Activated naive CD8-positive, alpha-beta T cell treated with anti-CD3 and anti-CD28 coated beads for 36 hours (primary cell): ENCODE measurements around the gene ADH1B. TPM values are rescaled to one million over a fixed set of nuclear protein-coding genes. Genes with fewer than 3 reads are reported as not detected.
"Not testable (repeated sequence)": the region's sequence is repeated elsewhere in the genome, so short reads cannot be mapped to it uniquely, and the experiment has no call there.

Experiments used
- DNase-seq: peaks from one replicate; pipeline ENCODE4 v3.0.0; 2021
- H3K27ac Mint-ChIP-seq: one replicate; pipeline ENCODE4 v1.8.0; 2022; ENCODE audit warnings: mild to moderate bottlenecking, moderate library complexity, mixed read lengths
- H3K27me3 Mint-ChIP-seq: one replicate; pipeline ENCODE4 v1.8.0; 2022; ENCODE audit warnings: mild to moderate bottlenecking, mixed read lengths
- H3K36me3 Mint-ChIP-seq: one replicate; pipeline ENCODE4 v1.8.0; 2021; ENCODE audit warnings: mild to moderate bottlenecking, mixed read lengths
- H3K4me1 Mint-ChIP-seq: one replicate; pipeline ENCODE4 v1.8.0; 2021; ENCODE audit warnings: mixed read lengths
- H3K4me3 Mint-ChIP-seq: one replicate; pipeline ENCODE4 v1.8.0; 2022; ENCODE audit warnings: mild to moderate bottlenecking, moderate library complexity, mixed read lengths
- H3K9me3 Mint-ChIP-seq: one replicate; pipeline ENCODE4 v1.8.0; 2022; ENCODE audit warnings: mixed read lengths
- total RNA-seq, 2 experiments: library from RNA; stranded (reverse); gene quantifications; one replicate each; pipeline ENCODE4 v1.2.3, GENCODE V29; 2021

The ADH1B gene
- total RNA-seq, 2 experiments from 2014 or later = not detected

DNA sequence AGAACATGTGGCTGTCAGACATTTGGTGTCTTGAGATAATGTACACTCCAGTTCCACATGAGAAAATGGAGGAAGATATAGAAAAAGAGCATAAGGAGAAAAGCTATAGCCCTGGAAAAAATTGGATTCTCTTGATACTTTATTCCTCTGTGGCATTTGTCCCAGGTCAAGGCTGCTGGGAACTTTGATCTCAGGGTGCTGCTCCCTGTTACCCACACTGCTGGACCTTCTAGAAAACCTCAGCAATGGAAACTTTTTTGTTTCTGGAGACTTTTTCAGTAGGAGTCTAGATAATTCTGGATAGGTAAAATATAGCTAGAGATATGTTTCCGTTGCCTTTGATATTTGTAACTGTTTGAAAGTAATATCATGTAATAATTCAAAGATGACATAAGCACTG, 20.2 kb upstream of the ADH1B start:
- no peak overlapping the region for H3K27ac Mint-ChIP-seq
- no peak for DNase-seq
- no peaks in the 10 kb centered on the region for H3K4me1 Mint-ChIP-seq
- H3K9me3 Mint-ChIP-seq = no peaks in the 10 kb centered on the region
- H3K36me3 Mint-ChIP-seq = no peaks in the 10 kb centered on the region
- no peak overlapping the region for H3K4me3 Mint-ChIP-seq
- H3K27me3 Mint-ChIP-seq = peaks cover 10% of the 10 kb centered on the region

DNA sequence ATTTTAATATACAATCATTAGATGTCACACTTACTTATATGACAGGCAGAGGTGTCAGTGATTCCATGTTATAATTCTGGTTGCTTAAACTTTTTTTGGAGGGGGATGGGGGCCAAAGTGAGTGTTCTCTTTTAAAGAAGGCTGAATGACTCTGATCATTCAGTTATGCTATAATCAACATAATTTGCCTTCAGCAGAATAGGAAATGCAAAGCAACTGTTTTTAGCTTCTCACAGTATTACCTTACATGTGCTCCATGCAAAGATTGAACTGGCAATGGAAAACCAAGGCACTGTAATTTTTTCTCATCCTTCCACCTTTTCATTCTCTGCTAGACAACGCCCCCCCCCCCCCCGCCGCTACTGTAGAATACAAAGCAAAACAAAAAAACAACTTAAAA, 18.0 kb upstream of the ADH1B start:
- no peaks in the 10 kb centered on the region for H3K9me3 Mint-ChIP-seq
- no peaks in the 10 kb centered on the region for H3K36me3 Mint-ChIP-seq
- H3K4me1 Mint-ChIP-seq = no peaks in the 10 kb centered on the region
- H3K4me3 Mint-ChIP-seq = no peak overlapping the region
- no peak overlapping the region for H3K27ac Mint-ChIP-seq
- H3K27me3 Mint-ChIP-seq = peaks cover 14% of the 10 kb centered on the region
- DNase-seq = no peak

DNA sequence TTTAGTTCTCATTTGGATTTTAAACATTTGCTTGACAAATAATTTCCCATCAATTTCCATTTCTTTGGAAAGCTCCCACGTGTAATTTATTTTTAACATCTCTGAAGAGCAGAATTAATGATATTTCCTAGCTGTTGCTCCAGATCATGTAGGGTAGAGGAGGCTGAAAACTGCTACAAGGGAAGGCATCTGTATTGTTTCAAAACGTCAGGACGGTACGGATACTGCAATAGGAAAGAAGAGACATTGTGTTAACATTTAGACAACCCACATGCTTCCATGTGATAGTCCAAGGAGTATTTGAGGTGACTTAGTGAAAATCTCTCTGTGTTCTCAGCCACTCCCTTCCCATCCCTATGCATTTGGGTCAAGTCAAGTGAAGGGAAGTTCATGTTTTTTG, 15.4 kb upstream of the ADH1B start:
- Mint-ChIP-seq H3K9me3 (no peaks in the 10 kb centered on the region), H3K27me3 (peaks cover 16% of the 10 kb centered on the region), H3K36me3 (no peaks in the 10 kb centered on the region), H3K4me1 (no peaks in the 10 kb centered on the region), H3K4me3 (no peak overlapping the region), H3K27ac (no peak overlapping the region)
- DNase-seq = no peak

- H3K27ac Mint-ChIP-seq = no peak overlapping the region
- H3K4me1 Mint-ChIP-seq = no peaks in the 10 kb centered on the region
- no peaks in the 10 kb centered on the region for H3K9me3 Mint-ChIP-seq
- H3K27me3 Mint-ChIP-seq = peaks cover 11% of the 10 kb centered on the region
- H3K4me3 Mint-ChIP-seq = no peak overlapping the region
- no peak for DNase-seq
- H3K36me3 Mint-ChIP-seq = no peaks in the 10 kb centered on the region
These were observed 13.7 kb upstream of the ADH1B start for GRCh38 chr4:99334880-99335279.

- Mint-ChIP-seq H3K4me1 (no peaks in the 10 kb centered on the region), H3K4me3 (no peak overlapping the region), H3K27ac (no peak overlapping the region), H3K9me3 (no peaks in the 10 kb centered on the region), H3K27me3 (peaks cover 8% of the 10 kb centered on the region), H3K36me3 (no peaks in the 10 kb centered on the region)
- no peak for DNase-seq
These were observed 9.4 kb upstream of the ADH1B start for GRCh38 chr4:99330648-99331047.

- peaks cover 9% of the 10 kb centered on the region for H3K27me3 Mint-ChIP-seq
- no peak overlapping the region for H3K4me3 Mint-ChIP-seq
- H3K9me3 Mint-ChIP-seq = no peaks in the 10 kb centered on the region
- no peak for DNase-seq
- no peaks in the 10 kb centered on the region for H3K4me1 Mint-ChIP-seq
- H3K27ac Mint-ChIP-seq = no peak overlapping the region
- no peaks in the 10 kb centered on the region for H3K36me3 Mint-ChIP-seq
These were observed 8.7 kb upstream of the ADH1B start for GRCh38 chr4:99329876-99330275.

DNA sequence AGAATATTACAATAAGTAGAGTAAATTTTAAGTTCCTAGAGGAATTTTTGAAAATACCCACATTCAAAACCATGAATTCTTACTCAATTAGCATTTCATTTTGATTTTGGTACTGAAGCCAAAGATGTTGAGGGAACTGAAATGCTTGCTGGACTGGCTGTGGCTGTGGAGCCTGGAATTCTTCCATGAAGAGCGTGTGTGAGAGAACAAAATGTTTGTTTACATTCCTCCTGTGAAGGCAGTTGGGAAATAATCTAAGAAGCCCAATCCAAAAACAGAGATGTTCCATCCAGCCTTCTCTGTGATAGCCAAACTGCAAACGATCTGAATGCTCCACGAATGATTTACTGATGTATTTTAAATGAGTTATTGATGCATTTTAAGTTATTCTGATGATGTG, 3.8 kb upstream of the ADH1B start:
- Mint-ChIP-seq H3K4me1 (no peaks in the 10 kb centered on the region), H3K36me3 (no peaks in the 10 kb centered on the region), H3K27me3 (peaks cover 10% of the 10 kb centered on the region), H3K9me3 (no peaks in the 10 kb centered on the region), H3K27ac (no peak overlapping the region), H3K4me3 (no peak overlapping the region)
- DNase-seq = no peak

GRCh38 chr4:99324361-99324760, 3.2 kb upstream of the ADH1B start:
- Mint-ChIP-seq H3K4me3 (no peak overlapping the region), H3K4me1 (no peaks in the 10 kb centered on the region), H3K27me3 (peaks cover 10% of the 10 kb centered on the region), H3K27ac (no peak overlapping the region), H3K36me3 (no peaks in the 10 kb centered on the region), H3K9me3 (no peaks in the 10 kb centered on the region)
- no peak for DNase-seq

DNA sequence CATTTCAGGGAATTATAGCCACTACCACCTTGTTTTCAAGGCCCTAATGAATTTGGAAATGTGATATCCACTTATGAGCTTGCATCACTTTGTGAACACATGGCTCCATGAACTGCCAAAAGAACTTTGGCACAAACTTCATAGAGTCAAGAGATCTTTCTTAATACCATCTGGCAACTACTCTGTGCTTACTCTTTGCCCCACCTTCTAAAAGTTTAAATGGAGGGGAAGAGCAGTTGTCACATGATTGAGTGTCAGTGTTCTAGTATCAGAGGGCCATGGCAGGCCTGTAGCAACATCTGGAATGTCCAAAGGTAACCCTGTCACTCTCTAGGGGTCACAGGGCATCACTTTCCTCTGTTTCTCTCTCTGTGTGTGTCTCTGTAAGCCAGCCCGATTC, 2.6 kb upstream of the ADH1B start:
- Mint-ChIP-seq H3K9me3 (no peaks in the 10 kb centered on the region), H3K4me1 (no peaks in the 10 kb centered on the region)
- DNase-seq = no peak

DNA sequence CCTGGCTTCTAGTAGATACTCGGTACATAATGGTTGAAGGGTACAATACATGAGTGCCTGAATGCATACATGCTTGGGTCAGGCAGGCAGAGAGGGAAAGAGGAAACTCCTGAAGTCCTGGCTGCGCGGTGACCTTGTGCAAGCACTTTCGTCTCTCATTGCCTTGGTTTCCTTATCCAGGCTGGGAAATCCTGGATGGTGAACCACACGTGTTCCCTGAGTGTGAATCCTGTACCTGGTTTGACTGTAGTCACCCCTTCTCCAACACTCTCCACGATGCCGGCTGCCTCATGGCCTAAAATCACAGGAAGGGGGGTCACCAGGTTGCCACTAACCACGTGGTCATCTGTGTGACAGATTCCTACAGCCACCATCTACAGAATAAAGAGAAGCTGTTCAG, 3.4 kb downstream of the ADH1B start:
- H3K4me1 Mint-ChIP-seq, H3K36me3 Mint-ChIP-seq, H3K27ac Mint-ChIP-seq, H3K27me3 Mint-ChIP-seq, H3K4me3 Mint-ChIP-seq, DNase-seq, H3K9me3 Mint-ChIP-seq: not testable (repeated sequence)

More for the DNA sequence above, 2.6 kb upstream of the ADH1B start:
- Mint-ChIP-seq H3K36me3 (no peaks in the 10 kb centered on the region), H3K4me3 (no peak overlapping the region), H3K27me3 (peaks cover 10% of the 10 kb centered on the region), H3K27ac (no peak overlapping the region)

- H3K27me3 Mint-ChIP-seq = peaks cover 4% of the 10 kb centered on the region
These were observed 3.8 kb downstream of the ADH1B start for GRCh38 chr4:99317354-99317753.

DNA sequence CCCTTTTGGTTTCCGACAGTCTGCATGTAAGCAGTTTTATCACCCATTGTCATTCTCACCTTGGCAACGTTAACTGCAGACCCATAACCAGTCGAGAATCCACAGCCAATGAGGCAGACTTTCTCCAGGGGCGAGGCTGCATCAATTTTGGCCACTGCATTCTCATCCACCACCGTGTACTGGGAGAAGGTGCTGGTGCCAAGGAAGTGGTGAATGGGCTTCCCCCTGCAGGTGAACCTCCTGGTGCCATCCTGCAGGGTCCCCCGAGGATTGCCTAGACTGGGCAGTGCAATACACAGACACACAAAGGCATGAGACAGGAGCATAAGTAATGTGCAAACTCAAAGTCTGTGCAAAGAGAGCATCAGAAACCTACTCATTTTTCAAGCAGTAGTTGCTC, 5.4 kb downstream of the ADH1B start:
- no peak overlapping the region for H3K4me3 Mint-ChIP-seq
- no peak overlapping the region for H3K27ac Mint-ChIP-seq
- no peaks in the 10 kb centered on the region for H3K36me3 Mint-ChIP-seq
- DNase-seq = no peak
- H3K27me3 Mint-ChIP-seq = peaks cover 6% of the 10 kb centered on the region
- H3K4me1 Mint-ChIP-seq = no peaks in the 10 kb centered on the region
- H3K9me3 Mint-ChIP-seq = no peaks in the 10 kb centered on the region

More at GRCh38 chr4:99317354-99317753, 3.8 kb downstream of the ADH1B start:
- H3K36me3 Mint-ChIP-seq = no peaks in the 10 kb centered on the region
- no peaks in the 10 kb centered on the region for H3K4me1 Mint-ChIP-seq
- no peak for DNase-seq
- no peaks in the 10 kb centered on the region for H3K9me3 Mint-ChIP-seq
- no peak overlapping the region for H3K4me3 Mint-ChIP-seq
- H3K27ac Mint-ChIP-seq = no peak overlapping the region

DNA sequence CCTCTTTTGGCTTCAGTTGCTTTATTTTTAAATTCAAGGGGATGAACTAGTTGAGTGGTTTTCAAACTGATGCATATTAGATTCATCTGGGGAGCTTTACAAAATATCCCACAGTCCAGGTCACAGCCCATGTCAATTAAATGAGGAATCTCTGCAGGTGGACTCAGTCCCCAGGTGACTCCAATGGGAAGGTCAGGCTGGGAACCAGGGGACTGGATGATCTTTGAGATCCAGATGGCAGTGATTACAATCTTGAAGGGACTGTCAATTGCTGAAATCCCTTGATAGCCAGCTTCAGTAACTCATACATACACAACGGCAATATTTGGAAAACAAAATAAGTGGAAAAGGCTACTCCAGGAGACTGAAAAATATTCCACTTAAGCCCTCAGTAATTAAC, 7.0 kb downstream of the ADH1B start:
- peaks cover 14% of the 10 kb centered on the region for H3K27me3 Mint-ChIP-seq
- H3K27ac Mint-ChIP-seq = no peak overlapping the region
- DNase-seq = no peak
- H3K4me1 Mint-ChIP-seq = peaks cover 4% of the 10 kb centered on the region
- H3K9me3 Mint-ChIP-seq = no peaks in the 10 kb centered on the region
- H3K4me3 Mint-ChIP-seq = no peak overlapping the region
- H3K36me3 Mint-ChIP-seq = no peaks in the 10 kb centered on the region

GRCh38 chr4:99310389-99310788, 10.8 kb downstream of the ADH1B start:
- peaks cover 24% of the 10 kb centered on the region for H3K27me3 Mint-ChIP-seq
- no peaks in the 10 kb centered on the region for H3K9me3 Mint-ChIP-seq
- H3K4me3 Mint-ChIP-seq = no peak overlapping the region
- no peak overlapping the region for H3K27ac Mint-ChIP-seq
- DNase-seq = no peak
- H3K4me1 Mint-ChIP-seq = peaks cover 4% of the 10 kb centered on the region
- no peaks in the 10 kb centered on the region for H3K36me3 Mint-ChIP-seq

DNA sequence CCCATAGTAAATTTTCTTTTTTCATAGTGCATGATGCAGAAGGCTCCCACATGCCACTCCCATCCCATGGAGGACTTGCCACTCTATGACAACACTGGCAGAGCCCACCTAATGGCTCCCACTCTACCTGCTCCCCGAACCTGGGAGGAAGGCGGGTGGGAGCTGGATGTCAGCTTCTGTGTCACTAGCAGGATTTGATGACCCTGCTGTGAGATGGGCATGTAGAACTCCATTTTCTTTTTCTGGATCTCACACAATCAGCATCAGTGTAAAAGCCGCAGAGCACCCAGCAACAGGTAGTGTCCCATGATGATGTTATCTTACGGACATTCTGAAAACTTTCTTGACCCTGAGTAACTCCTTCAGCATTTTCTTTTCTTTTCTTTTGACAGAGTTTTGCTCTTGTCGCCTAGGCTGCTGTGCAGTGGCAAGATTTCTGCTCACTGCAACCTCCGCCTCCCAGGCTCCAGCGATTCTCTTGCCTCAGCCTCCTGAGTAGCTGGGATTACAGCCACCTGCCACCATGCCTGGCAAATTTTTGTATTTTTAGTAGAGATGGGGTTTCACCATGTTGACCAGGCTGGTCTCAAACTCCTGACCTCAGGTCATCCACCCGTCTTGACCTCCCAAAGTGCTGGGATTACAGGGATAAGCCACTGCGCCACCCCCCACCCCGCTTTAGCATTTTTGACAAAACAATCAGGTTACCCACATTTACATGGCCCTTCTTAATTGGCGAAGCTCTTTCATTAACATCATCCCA, 15.4 kb downstream of the ADH1B start:
- Mint-ChIP-seq H3K4me1 (peaks cover 4% of the 10 kb centered on the region), H3K27me3 (peaks cover 21% of the 10 kb centered on the region), H3K9me3 (no peaks in the 10 kb centered on the region), H3K4me3 (no peak overlapping the region), H3K36me3 (no peaks in the 10 kb centered on the region), H3K27ac (no peak overlapping the region)
- DNase-seq = no peak

DNA sequence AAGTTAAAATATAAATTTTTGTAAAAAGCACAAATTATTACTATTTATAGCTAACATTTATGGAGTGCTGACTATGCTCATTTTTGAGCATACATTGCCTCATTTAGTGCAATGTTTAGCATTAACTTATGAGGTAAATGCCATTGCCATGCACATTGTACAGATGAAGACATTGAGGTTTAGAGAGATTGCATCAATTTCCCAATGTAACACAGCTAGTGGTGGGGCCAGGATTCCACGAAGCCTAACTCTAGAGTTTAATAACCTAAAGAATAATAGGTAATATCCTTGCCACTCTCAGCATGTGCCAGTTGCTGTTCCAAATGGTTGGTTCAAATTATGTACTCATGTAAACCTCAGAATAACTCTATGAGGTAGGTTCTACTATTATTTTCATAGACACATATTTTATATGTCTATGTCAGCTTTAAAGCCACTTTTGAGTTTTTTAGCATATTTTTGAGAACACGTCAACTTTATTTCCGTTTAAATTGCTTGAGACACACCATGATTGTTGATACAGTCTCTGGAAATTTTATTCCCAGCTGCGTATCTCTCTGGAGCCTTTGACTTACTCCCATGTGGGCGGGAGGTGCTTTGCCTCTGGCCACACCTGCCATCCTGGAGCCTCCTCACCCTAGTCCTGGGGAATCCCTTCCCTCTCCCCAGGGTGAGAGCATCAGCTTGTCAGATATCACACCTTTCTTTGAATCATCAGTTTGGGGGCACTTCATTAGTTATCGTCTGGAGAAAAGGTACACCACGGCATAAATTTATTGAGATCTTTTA, 19.6 kb downstream of the ADH1B start:
- Mint-ChIP-seq H3K4me1 (no peaks in the 10 kb centered on the region), H3K4me3 (no peak overlapping the region), H3K27me3 (peaks cover 4% of the 10 kb centered on the region), H3K36me3 (no peaks in the 10 kb centered on the region), H3K27ac (no peak overlapping the region), H3K9me3 (peaks cover 14% of the 10 kb centered on the region)
- DNase-seq = no peak
